Neutrophil (primary cell): ENCODE results near the gene SNRPD3.
"Not testable (repeated sequence)": the region's sequence is repeated elsewhere in the genome, so short reads cannot be mapped to it uniquely, and the experiment has no call there.

Source experiments
- H3K27ac ChIP-seq: fragments of 200-600 bp; sonication (generic); 2 replicates; pipeline ENCODE4 v1.5.1; 2016; ENCODE audit warnings: mild to moderate bottlenecking, moderate library complexity
- H3K27me3 ChIP-seq: fragments of 200-600 bp; sonication (generic); 2 replicates; pipeline ENCODE4 v1.6.0; 2016; ENCODE audit warnings: mild to moderate bottlenecking
- H3K36me3 ChIP-seq: fragments of 200-600 bp; sonication (generic); 2 replicates; pipeline ENCODE4 v1.5.1; 2017
- H3K4me1 ChIP-seq, 2 experiments: fragments of 200-600 bp in 1 of 2; sonication (generic) in 1 of 2; 1 replicate in 1 of 2; 2 replicates in 1 of 2; pipeline versions ENCODE4 v1.5.1 to v1.6.1; 2013 to 2016; ENCODE audit warnings: low read depth in 1 of 2, low read length in 1 of 2, mild to moderate bottlenecking in 1 of 2, moderate library complexity in 1 of 2; ENCODE audit not compliant: control insufficient read depth in 1 of 2, insufficient read depth in 1 of 2
- H3K4me3 ChIP-seq, 2 experiments: fragments of 200-600 bp in 1 of 2; sonication (generic) in 1 of 2; 1 replicate in 1 of 2; 2 replicates in 1 of 2; pipeline ENCODE4 v1.5.1; 2013 to 2016; ENCODE audit warnings: low read depth in 1 of 2, low read length in 1 of 2, mild to moderate bottlenecking in 1 of 2, moderate library complexity in 1 of 2
- H3K9me3 ChIP-seq: fragments of 200-600 bp; sonication (generic); 2 replicates; pipeline ENCODE4 v1.5.1; 2016
- TF ChIP-seq, protein P1 (sequence below): fragments of 200-600 bp; sonication (generic); IDR thresholded peaks from 2 replicates; pipeline ENCODE4 v1.5.1; 2016; ENCODE audit warnings: antibody characterized with exemption

SNRPD3 gene

DNA sequence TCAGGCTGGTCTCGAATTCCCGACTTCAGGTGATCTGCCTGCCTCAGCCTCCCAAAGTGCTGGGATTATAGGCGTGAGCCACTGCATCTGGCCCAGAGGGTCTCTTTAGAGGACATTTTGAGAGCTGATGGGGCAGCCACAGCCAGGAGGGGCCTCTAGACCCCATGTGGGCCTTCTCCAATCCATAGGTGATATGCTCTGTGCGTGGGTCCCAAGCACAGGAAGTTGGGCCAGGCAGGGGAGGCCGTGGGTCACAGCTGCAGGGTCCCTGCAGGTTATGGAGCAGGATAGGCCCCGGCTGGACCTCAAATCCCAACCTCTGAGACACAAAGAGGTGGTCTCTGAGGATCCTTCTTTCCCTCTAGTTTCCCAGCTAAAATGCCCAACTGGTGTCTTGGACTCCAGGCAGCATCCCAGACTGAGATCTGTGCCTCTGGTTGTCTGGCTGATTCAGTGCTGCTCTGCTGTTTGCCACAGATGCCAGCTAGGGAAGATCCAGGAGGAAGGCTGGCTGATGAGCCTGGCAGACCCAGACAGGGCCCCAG, 35.6 kb downstream of the SNRPD3 start:
- H3K27me3 ChIP-seq: peaks cover 7% of the 10 kb centered on the region
- H3K4me3 ChIP-seq: no peak overlapping the region
- TF ChIP-seq, protein P1, sequence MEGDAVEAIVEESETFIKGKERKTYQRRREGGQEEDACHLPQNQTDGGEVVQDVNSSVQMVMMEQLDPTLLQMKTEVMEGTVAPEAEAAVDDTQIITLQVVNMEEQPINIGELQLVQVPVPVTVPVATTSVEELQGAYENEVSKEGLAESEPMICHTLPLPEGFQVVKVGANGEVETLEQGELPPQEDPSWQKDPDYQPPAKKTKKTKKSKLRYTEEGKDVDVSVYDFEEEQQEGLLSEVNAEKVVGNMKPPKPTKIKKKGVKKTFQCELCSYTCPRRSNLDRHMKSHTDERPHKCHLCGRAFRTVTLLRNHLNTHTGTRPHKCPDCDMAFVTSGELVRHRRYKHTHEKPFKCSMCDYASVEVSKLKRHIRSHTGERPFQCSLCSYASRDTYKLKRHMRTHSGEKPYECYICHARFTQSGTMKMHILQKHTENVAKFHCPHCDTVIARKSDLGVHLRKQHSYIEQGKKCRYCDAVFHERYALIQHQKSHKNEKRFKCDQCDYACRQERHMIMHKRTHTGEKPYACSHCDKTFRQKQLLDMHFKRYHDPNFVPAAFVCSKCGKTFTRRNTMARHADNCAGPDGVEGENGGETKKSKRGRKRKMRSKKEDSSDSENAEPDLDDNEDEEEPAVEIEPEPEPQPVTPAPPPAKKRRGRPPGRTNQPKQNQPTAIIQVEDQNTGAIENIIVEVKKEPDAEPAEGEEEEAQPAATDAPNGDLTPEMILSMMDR: no peak
- H3K36me3 ChIP-seq: peaks cover 23% of the 10 kb centered on the region
- no peak overlapping the region for H3K27ac ChIP-seq
- no peaks in the 10 kb centered on the region for H3K9me3 ChIP-seq
- H3K4me1 ChIP-seq: peaks cover 10 to 18% of the 10 kb centered on the region in 2 experiments

GRCh38 chr22:24592058-24592850, 36.5 kb downstream of the SNRPD3 start:
- H3K27ac ChIP-seq: peak overlapping the region; percentile 76
- H3K27me3 ChIP-seq: peaks cover 7% of the 10 kb centered on the region
- H3K9me3 ChIP-seq: no peaks in the 10 kb centered on the region
- TF ChIP-seq, protein P1: no peak
- H3K36me3 ChIP-seq: peaks cover 20% of the 10 kb centered on the region
- H3K4me1 ChIP-seq: peaks cover 10 to 20% of the 10 kb centered on the region in 2 experiments
- H3K4me3 ChIP-seq: peak overlapping the region; percentile 59 to 71

GRCh38 chr22:24592851-24593558, 37.2 kb downstream of the SNRPD3 start, which contains the start of gene LRRC75B:
Gene LRRC75B, minus strand, starts transcription at chr22:24593073. Its CDS starts 34 bp downstream, at chr22:24593039.
- Histone ChIP-seq H3K9me3 (no peaks in the 10 kb centered on the region), H3K4me3 (peak within 1 kb of the TSS; percentile 59 to 71), H3K27me3 (peaks cover 7% of the 10 kb centered on the region), H3K4me1 (peaks cover 10 to 20% of the 10 kb centered on the region in 2 experiments), H3K27ac (peak within 1 kb of the TSS; percentile 76), H3K36me3 (peaks cover 12% of the 10 kb centered on the region)
- TF ChIP-seq, protein P1: no peak

- peak overlapping the region in 1 of 2 experiments; percentile 71 for H3K4me3 ChIP-seq
- H3K4me1 ChIP-seq: peaks cover 10 to 20% of the 10 kb centered on the region in 2 experiments
- peak overlapping the region; percentile 76 for H3K27ac ChIP-seq
- not testable (repeated sequence) for H3K9me3 ChIP-seq, H3K36me3 ChIP-seq, H3K27me3 ChIP-seq
Observed at GRCh38 chr22:24593559-24593835, 37.7 kb downstream of the SNRPD3 start.

GRCh38 chr22:24593836-24594568, 38.2 kb downstream of the SNRPD3 start:
- H3K27ac ChIP-seq: no peak overlapping the region
- TF ChIP-seq, protein P1: no peak
- peaks cover 2% of the 10 kb centered on the region for H3K36me3 ChIP-seq
- H3K27me3 ChIP-seq: peaks cover 7% of the 10 kb centered on the region
- peaks cover 10 to 20% of the 10 kb centered on the region in 2 experiments for H3K4me1 ChIP-seq
- no peaks in the 10 kb centered on the region for H3K9me3 ChIP-seq
- H3K4me3 ChIP-seq: no peak overlapping the region
